Mammary epithelial cell (primary cell): ENCODE data around the gene JKAMP.

Experiments
- CTCF ChIP-seq, 2 donors: IDR thresholded peaks in 1 of 2; conservative IDR thresholded peaks in 1 of 2; 2 replicates each; pipeline ENCODE4 v1.5.1; 2011 to 2012; ENCODE audit warnings: inconsistent platforms in 2 of 2, low read length in 2 of 2, mild to moderate bottlenecking in 2 of 2, control low read depth in 1 of 2, low read depth in 1 of 2; ENCODE audit not compliant: insufficient read depth in 1 of 2; ENCODE audit errors: extremely low read depth in 1 of 2
- EZH2 ChIP-seq: IDR thresholded peaks from 2 replicates; pipeline ENCODE4 v1.6.1; 2012; ENCODE audit warnings: low read length, inconsistent platforms, borderline replicate concordance

DNA sequence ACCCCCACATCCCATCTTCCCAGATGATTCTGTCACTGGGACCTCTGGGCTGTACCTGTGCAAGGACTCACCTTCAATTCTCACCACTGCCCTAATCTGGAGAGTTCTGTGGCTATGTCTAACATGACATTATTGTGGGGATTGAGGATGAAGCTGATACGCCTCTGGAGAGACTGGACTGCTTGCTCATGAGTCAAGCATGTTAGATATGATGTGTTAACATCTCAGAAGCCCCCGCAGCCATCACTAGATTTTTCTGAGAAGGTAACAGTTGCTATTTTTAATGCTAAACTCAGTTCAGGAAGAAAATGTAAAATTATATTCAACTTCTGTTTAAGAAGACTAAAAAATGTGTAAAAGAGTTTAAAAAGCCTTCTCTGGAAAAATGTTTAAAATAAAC, 25.7 kb downstream of the JKAMP start:
- no peak for TF ChIP-seq CTCF (conservative IDR thresholded peaks at IDR 0.05 in 1 of 2, IDR thresholded peaks at IDR 0.05 in 1 of 2; ENCODE audit: extremely low read depth in 1 of 2, insufficient read depth in 1 of 2, low read depth in 1 of 2, low read length in 2 of 2)
- TF ChIP-seq EZH2, result no peak
